Measurements from ENCODE around the gene UBASH3B. TPM values are rescaled to one million over a fixed set of nuclear protein-coding genes. Genes with fewer than 3 reads are reported as not detected.

The UBASH3B gene
- total RNA-seq, 1 experiment from 2014 or later, result 8.0 TPM

DNA sequence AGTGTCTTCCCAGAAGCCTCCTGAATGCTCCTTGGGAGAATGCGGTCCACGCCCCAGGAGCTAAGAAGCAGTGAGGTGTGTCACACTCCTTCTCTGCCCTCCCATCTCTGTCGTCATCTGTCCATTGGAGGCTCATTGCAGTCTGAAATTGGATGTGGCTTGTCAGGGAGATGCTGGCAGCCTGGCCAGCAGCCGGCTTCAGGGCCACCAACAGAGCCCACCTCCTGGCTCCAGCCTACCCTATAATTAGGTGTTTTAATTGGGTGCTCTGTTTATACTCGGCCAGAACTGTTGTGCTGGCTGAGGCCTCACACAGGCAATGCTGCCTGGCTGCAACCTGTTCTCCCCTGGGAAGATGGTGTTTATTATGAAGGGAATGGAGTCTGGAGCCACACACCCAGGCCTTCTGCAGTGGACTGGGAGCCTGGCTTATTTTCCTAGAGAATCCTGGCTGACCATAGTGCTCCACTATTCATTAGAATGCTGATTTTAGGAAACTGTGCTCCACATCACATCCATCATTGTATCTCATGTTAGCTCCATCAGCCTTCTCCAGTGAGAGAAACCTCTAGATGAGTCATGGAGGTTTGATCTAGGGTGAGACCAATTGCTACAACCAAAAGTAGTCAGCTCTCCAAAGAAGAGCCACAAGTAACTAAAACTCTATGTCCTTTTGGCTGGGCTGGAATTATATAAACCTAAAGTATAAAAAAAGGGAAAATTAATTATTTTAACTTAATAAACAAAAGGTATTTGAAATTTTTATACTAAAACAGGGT lies 96.0 kb downstream of the UBASH3B start:
- H3K18ac ChIP-seq (ENCODE audit: insufficient read length, low read depth, low read length), result no peak overlapping the region
- H3K56ac ChIP-seq (ENCODE audit: insufficient read length, low read depth, low read length), result no peak overlapping the region
- H2AFZ ChIP-seq (ENCODE audit: low read length), result no peak overlapping the region
- no peak overlapping the region for H2AK5ac ChIP-seq (ENCODE audit: insufficient read length, low read length)
- H3K36me3 Mint-ChIP-seq (ENCODE audit: insufficient read depth in 1 of 3, low read depth in 3 of 3), result no peaks in the 10 kb centered on the region
- peaks cover 12 to 20% of the 10 kb centered on the region in 2 experiments for H3K4me1 Mint-ChIP-seq
- DNase-seq, result no peak
- 0 out of 7 replicates have a peak overlapping the region, but pooled peaks of 1 of the 3 experiments have one; percentile 21 for H3K27ac Mint-ChIP-seq
- H2BK120ac ChIP-seq (ENCODE audit: low read depth, low read length, poor library complexity, severe bottlenecking), result no peak overlapping the region
- H3K27me3 Mint-ChIP-seq (ENCODE audit: low read depth), result no peaks in the 10 kb centered on the region
- no peak overlapping the region for H2BK12ac ChIP-seq (ENCODE audit: insufficient read length, low read depth, low read length)
- H3K27ac ChIP-seq (ENCODE audit: insufficient read length, low read depth, low read length), result no peak overlapping the region
- no peaks in the 10 kb centered on the region for H3K79me1 ChIP-seq (ENCODE audit: insufficient read depth, low read depth, low read length, poor library complexity, severe bottlenecking)
- WGBS (ENCODE audit: extremely low coverage, insufficient read length, low lambda C conversion rate), result no CpG with 5 or more reads among the region's 5 CpGs
- H3K4me2 ChIP-seq (ENCODE audit: insufficient read depth, insufficient read length, low read length), result no peak overlapping the region
- H3K9ac ChIP-seq (ENCODE audit: extremely low read depth, insufficient read length, low read length), result no peak overlapping the region
- no peaks in the 10 kb centered on the region for H3K79me2 ChIP-seq (ENCODE audit: insufficient read depth, low read length)
- no peaks in the 10 kb centered on the region for H3K27me3 ChIP-seq (ENCODE audit: insufficient read depth, low read length)
- H3K4me1 ChIP-seq (ENCODE audit: insufficient read depth, low read length), result no peaks in the 10 kb centered on the region
- H2BK5ac ChIP-seq (ENCODE audit: insufficient read length, low read length), result no peak overlapping the region
- H3K4me3 Mint-ChIP-seq, result no peak overlapping the region
- H4K8ac ChIP-seq (replicated peaks; ENCODE audit: insufficient read length, low read depth, low read length), result no peak overlapping the region
- no peaks in the 10 kb centered on the region for H3K9me3 ChIP-seq (ENCODE audit: control insufficient read depth, low read depth, low read length)
- H3K23me2 ChIP-seq (ENCODE audit: insufficient read length, low read depth, low read length, poor library complexity, severe bottlenecking), result no peaks in the 10 kb centered on the region
- H3K14ac ChIP-seq (ENCODE audit: insufficient read depth, low read length), result no peak overlapping the region
- TF ChIP-seq, protein P1, sequence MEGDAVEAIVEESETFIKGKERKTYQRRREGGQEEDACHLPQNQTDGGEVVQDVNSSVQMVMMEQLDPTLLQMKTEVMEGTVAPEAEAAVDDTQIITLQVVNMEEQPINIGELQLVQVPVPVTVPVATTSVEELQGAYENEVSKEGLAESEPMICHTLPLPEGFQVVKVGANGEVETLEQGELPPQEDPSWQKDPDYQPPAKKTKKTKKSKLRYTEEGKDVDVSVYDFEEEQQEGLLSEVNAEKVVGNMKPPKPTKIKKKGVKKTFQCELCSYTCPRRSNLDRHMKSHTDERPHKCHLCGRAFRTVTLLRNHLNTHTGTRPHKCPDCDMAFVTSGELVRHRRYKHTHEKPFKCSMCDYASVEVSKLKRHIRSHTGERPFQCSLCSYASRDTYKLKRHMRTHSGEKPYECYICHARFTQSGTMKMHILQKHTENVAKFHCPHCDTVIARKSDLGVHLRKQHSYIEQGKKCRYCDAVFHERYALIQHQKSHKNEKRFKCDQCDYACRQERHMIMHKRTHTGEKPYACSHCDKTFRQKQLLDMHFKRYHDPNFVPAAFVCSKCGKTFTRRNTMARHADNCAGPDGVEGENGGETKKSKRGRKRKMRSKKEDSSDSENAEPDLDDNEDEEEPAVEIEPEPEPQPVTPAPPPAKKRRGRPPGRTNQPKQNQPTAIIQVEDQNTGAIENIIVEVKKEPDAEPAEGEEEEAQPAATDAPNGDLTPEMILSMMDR (conservative IDR thresholded peaks at IDR 0.05), result no peak
- H4K91ac ChIP-seq (ENCODE audit: insufficient read length, low read depth, low read length), result no peak overlapping the region
- H3K23ac ChIP-seq (ENCODE audit: insufficient read length, low read depth, low read length), result no peak overlapping the region
- no peak overlapping the region for H3T11ph ChIP-seq (ENCODE audit: low read length)
- H3K4ac ChIP-seq (ENCODE audit: low read depth, low read length), result no peak overlapping the region
- H4K5ac ChIP-seq (ENCODE audit: insufficient read length, low read depth, low read length), result no peak overlapping the region
- no peaks in the 10 kb centered on the region for H3K9me3 Mint-ChIP-seq
- no peak overlapping the region for H2BK15ac ChIP-seq (ENCODE audit: low read depth, low read length)
- H4K20me1 ChIP-seq (ENCODE audit: control insufficient read depth, insufficient read depth, insufficient read length), result peaks cover 2% of the 10 kb centered on the region
- no peak overlapping the region for H2BK20ac ChIP-seq (ENCODE audit: low read depth, low read length, poor library complexity, severe bottlenecking)
